K562 (cell line): ENCODE results near the gene GPRIN1.

Source experiments
- CTCF ChIP-seq, 3 experiments: IDR thresholded peaks in 2 of 3; conservative IDR thresholded peaks in 1 of 3; 2 replicates each; pipeline ENCODE4 v1.5.1; 2011 to 2012; ENCODE audit warnings: low read length in 3 of 3, mild to moderate bottlenecking in 3 of 3, control low read depth in 2 of 3, improper control_type of control experiment in 1 of 3, inconsistent platforms in 1 of 3, low read depth in 1 of 3, mixed read lengths in 1 of 3, moderate library complexity in 1 of 3; ENCODE audit not compliant: insufficient read depth in 2 of 3
- E2F4 ChIP-seq: sonication (generic); formaldehyde crosslinking; IDR thresholded peaks from 2 replicates; pipeline ENCODE4 v1.8.0; 2022; ENCODE audit warnings: mild to moderate bottlenecking, low read depth, missing genetic modification reagents
- HNRNPUL1 ChIP-seq: fragments of 200-400 bp; formaldehyde crosslinking; IDR thresholded peaks from 2 replicates; pipeline ENCODE4 v1.6.1; 2017; ENCODE audit warnings: low read length

GRCh38 chr5:176587398-176587797 lies 22.6 kb downstream of the GPRIN1 start:
- TF ChIP-seq E2F4 (CRISPR knock-in tag), result no peak
- no peak for TF ChIP-seq HNRNPUL1
- TF ChIP-seq CTCF (IDR thresholded peaks at IDR 0.05 in 2 of 3, conservative IDR thresholded peaks at IDR 0.05 in 1 of 3; ENCODE audit: insufficient read depth in 2 of 3, low read depth in 1 of 3, low read length in 3 of 3), result no peak
